Neural progenitor cell (in vitro differentiated cells): ENCODE data around the gene CCDC90B.

Experiments used
- CTCF ChIP-seq: fragments of 200-600 bp; sonication (generic); IDR thresholded peaks from 2 replicates; pipeline ENCODE4 v1.5.1; 2017; ENCODE audit warnings: antibody characterized with exemption, mild to moderate bottlenecking
- EZH2 ChIP-seq: fragments of 200-600 bp; sonication (generic); IDR thresholded peaks from 2 replicates; pipeline ENCODE4 v1.6.1; 2017; ENCODE audit warnings: antibody characterized with exemption, mild to moderate bottlenecking, moderate library complexity
- EZH2phosphoT487 ChIP-seq: fragments of 200-600 bp; sonication (generic); IDR thresholded peaks from 2 replicates; pipeline ENCODE4 v1.6.1; 2017; ENCODE audit warnings: antibody characterized with exemption

DNA sequence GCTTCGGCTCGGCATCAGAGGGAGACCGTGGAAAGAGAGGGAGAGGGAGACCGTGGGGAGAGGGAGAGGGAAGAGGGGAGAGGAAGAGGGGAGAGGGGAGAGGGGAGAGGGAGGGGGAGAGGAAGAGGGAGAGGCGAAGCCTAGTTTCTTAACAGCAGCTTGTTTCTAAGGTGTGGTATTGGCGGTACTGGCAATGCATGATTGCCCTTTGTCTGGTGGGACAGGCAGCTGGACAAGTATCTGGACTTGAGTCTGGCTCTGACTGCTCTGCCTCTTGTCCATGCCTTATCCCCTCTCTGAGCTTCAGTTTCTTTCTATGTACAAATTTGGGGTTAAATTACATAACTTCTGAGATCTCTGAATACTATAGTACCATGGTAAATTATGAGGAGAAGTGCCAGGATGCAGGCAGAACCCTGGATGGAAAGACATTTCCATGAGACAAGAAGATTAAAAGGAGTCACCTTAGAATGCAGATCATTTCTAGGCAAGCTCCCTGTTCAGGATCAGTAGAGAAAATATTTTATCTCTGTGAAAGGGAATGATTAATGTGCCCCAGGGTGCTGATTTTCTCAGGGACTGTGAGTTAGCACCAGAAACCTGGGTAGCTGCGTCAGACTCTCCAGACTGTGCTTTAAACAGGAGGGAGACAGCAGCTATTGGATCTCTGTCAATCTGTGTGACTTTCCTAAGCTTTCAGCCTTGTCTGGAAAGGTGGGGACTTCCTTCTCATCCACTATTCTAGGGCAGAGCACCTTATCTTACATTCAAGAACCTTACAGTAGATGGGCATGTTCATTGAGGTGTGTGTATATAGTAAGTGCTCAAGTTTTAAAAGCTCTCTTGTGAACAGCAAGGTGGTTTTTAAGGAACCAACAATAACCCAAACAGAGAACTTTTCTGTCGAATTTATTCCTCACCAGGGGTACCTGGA, 31.9 kb upstream of the CCDC90B start:
- no peak for TF ChIP-seq CTCF
- TF ChIP-seq EZH2, result no peak
- TF ChIP-seq EZH2phosphoT487, result no peak
